ENCODE results near the gene POLR1G.
A peak's percentile ranks its signal among the peaks of the same experiment; 100 is the strongest.
"Not testable (repeated sequence)": the region's sequence is repeated elsewhere in the genome, so short reads cannot be mapped to it uniquely, and the experiment has no call there.

The POLR1G gene

DNA sequence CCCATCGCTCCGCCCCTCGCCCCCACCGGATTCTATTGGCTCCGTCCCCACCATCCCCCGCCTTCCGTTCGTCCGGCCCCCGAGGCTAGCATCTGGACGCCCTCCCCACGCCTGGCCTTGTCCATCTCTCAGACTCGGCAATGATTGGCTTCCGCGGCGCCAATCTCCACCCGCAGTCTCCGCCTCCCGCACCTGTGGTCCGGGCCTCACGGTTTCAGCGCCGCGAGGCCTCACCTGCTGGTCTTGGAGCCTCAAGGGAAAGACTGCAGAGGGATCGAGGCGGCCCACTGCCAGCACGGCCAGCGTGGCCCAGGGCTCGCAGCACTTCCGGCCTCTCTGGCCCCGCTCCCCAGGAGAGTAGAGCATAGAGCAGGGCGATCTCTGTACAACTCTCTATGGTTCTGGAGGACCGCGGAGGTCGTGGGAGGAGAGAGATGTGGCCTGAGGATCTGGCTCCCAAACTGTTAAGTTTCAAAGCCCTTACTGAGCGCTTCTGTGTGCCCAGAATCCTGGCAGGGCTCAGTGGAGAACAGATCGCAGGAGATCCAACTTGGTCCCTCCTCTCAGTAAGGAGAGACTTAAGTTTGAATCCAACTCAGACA is 17.2 kb downstream of the POLR1G start, which contains the start of gene ERCC1:
ERCC1 (minus strand) TSS at position 329 of the 602 bp plus-strand sequence. CDS start 543 bp downstream, outside the sequence.
- peak; percentile 100 for DNase-seq

DNA sequence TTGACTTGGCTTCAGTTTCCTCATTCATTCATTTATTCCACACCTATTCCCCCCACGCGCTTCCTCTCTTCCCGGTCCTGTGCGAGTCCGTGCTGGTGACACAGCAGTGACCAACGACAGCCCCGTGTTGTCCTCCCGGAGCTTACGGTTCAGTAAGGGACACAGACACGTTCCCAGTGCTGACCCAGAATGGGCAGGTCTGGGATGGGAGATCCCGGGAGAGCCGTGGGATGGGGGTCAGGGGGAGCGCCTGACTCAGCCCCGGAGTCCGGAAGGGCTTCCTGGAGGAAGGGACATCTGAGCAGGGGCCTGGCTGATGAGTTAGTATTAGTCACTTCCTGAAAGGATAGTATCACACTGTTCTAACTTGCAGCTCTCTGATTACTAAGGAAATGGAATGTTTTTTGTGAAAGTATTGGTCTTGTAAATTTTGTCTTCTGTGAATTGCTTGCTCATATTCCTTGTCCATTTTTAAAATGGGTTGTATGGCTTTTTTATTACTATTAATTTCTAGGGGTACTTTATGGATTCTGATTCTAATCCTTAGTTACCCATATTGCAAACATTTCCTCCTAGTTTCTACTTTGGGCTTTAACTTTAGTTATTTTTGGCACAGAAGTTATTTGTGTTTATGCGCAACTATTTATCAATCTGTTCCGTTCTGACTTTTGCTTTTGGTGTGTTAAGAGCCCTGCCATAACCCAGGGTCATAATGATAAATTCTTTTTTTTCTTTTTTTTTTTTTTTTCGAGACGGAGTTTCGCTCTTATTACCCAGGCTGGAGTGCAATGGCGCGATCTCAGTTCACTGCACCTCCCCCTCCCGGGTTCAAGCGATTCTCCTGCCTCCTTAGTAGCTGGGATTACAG is 18.0 kb downstream of the POLR1G start:
- DNase-seq: peak; percentile 82

DNA sequence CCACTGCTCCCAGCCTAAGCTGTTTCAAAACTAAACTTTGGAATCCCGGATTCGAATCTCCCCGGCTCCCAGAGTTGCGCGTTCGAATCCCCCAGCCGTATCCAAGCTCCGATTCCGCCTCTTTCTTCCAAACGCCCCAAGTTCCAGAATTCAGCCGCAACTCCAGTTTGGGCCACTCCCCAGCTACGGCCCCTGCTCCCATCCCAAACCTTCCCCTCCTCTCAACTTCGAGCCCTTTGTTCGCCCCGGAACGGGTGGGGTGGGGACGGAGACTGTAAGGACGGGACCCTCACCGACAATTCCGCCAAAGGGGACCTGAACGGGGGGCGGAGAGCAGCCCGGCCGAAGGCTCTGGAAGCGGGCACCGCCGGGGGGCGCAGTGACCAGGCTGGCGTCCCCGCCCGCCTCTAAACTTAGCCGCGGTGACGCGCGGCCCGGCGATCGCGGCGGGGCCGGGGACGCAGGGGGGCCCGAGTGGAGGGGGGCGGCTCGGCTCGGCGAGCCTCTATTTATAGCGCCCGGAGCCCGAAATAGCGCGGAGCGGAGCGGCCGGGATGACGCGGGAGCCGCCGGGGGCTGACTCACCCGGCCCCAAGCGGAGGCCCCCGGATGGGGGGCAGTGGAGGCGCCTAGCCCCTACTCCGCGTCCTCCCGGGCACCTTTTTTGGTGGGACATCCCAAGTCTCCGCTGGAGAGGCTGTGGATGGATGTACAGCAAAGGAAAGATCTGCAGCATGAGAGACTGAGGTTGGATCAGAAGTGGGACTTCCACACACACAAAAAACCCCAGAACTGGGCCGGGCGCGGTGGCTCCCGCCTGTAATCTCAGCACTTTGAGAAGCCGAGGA is 22.2 kb downstream of the POLR1G start:
- DNase-seq: peak; percentile 44

DNA sequence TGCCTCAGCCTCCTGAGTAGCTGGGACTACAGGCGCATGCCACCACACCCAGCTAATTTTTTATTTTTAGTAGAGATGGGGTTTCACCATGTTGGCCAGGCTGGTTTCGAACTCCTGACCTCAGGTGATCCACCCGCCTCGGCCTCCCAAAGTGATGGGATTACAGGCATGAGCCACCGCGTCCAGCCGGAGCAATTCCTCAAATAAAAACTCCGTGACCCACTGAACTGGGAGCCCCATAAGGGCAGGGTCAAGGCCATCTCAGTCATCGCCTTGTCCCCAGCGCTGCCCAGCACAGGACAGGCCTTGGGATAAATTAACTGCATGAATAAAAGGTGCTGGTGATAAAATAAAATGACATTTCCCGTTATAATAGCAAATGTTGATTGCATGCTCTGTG is 23.5 kb downstream of the POLR1G start:
- DNase-seq: not testable (repeated sequence)

DNA sequence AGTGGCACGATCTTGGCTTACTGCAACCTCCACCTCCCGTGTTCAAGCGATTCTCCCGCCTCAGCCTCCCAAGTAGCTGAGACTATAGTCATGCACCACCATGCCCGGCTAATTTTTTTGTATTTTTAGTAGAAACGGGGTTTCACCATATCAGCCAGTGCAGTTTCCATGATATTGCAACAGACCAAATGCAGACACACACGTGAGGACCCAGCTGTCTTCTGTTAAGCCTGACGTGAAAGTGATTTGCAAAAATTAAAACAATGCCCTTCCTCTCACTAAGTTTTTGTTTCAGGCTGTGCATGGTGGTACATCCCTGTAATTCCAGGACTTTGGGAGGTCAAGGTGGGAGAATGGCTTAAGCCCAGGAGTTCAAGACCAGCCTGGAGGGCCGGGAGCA is 24.6 kb downstream of the POLR1G start:
- not testable (repeated sequence) for DNase-seq

DNA sequence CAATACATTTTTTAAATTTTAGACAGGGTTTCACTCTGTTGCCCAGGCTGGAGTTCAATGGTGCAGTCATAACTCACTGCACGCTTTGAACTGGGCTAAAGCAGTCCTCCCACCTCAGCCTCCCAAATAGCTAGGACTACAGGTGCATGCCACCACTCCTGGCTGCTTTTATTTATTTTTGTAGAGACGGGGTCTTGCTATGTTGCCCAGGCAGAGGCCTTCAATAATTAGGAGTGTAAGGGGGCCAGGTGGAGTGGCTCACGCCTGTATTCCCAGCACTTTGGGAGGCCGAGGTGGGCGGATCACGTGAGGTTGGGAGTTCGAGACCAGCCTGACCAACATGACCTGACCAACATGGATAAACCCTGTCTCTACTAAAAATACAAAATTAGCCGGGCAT is 26.1 kb downstream of the POLR1G start:
- DNase-seq: not testable (repeated sequence)

DNA sequence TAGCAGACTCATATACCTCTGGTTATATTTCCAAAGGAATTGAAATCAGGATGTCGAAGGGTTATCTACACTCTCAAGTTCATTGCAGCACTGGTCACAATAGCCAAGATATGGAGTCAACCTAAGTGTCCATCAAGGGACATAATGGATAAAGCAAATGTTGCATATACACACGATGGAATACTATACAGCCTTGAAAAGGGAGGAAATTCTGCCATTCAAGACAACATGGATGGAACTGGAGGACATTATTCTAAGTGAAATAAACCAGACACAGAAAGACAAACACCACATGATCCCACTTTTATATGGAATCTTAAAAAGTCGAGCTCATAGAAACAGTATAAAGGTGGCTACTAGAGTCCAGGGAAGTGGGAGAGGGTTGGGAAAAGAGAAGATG is 30.9 kb downstream of the POLR1G start:
- no peak for DNase-seq

DNA sequence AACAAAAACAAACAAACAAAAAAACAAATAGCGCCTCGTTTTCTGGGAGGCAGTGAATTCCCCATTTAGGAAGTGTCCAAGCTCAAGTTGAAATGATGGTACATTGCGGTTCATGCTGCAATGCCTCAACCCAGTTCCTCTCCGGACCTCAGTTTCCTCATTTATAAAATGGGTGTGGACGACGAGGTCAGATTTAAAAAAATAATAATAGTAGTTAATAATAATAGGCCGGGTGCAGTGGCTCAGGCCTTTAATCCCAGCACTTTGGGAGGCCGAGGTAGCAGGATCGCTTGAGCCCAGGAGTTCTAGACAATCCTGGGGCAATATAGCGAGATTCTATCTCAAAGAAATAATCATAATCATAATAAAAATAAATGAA is 32.7 kb downstream of the POLR1G start:
- DNase-seq: no peak

DNA sequence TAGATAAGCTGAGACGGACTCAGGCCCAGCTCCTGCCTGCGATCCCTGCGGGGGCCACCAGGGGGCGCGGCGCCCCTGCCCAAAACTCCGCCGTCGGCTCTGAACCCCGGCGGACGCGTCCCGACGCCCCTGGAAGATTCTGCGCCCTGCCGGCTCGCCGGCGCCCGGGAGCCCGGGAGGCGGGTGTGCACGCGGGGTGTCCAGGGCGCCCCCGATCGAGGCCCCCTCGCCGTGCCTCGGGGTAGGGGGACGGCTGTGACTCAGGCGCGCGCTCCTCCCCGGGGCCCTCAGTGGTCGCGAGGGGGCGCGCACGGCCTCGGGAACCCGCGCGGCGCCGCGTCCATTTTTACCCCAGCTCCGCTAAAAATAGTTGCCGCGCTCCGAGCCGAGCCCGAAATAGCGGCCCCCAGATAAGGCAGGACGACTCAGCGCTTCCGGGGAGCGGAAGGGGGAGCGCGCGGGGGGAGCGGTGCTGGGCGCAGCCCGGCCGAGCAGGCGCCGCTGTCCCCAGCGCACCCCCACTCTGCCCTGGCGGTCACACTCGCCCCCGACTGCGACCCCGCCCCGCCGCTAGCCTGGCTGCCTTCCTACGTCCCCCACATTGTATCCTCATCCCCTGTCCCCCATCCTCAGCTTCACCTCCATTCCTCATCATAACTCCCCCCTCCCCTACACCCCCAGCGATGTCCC is 33.3 kb downstream of the POLR1G start:
- peak; percentile 90 for DNase-seq

DNA sequence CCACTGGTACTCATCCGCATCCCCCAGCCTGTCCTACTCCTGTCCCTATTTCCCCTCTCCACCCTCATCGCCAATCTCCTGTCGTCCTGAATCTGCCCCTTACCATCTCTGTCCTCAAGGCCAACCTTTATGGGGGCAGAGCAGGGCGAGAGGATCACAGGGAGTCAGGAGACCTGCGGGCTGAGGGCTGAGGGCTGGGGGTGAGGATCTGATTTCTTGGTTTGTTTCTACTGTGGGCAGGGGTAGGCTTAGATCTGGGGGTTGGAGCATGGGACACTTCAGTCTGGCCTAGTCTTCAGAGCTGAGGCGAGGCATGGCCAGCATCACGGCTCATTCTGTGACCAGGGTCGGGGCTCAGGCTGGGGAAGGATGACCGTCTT is 33.8 kb downstream of the POLR1G start:
- no peak for DNase-seq

DNA sequence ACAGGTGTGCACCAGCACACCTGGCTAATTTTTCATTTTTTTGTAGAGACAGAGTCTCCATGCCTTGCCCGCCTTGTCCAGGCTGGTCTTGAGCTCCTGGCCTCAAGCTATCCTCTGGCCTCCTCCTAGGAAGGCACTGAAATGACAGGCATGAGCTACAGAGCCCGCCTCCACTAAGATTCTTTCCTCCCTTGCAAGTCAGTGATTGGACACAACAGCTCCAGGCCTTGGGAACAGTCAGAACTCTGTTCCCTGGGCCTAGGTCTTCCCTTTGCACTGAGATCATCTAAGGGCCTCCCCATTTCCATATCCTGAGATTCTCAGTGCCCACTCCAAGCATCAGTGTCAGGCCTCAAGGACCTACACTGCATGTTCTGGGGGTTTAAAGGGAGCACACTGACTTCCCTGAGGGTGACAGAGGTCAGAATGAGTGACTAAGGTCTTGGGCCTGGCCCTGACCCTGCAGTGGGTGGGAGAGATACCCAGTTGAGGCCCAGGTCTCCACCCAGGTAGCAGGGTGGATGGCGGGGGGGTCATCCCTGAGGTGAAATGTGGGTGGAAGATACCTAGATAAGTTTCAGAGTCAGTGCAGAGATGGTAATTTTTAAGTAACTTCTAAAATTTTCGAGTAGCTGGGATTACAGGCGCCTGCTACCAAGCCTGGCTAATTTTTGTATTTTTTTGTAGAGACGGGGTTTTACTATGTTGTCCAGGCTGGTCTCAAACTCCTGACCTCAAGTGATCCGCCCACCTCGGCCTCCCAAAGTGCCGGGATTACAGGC is 34.6 kb downstream of the POLR1G start:
- peak; percentile 36 for DNase-seq

DNA sequence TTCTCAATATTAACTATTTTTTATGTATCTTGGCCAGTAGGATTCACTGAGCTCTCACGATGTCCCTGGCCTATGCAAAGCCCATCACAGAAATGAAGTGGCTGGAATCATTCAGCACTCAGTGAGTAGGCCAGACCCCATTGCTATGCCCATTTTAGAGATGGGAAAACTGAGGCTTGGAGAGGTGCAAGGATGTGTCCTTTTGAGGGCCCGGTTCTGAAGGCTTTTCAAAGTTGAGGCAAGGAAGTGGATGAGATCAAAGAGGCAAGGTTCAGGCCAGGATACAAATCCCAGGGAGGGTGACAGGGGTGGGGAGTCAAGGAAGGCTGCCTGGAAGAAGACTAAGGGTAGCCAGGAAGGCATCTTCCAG is 35.9 kb downstream of the POLR1G start:
- no peak for DNase-seq

DNA sequence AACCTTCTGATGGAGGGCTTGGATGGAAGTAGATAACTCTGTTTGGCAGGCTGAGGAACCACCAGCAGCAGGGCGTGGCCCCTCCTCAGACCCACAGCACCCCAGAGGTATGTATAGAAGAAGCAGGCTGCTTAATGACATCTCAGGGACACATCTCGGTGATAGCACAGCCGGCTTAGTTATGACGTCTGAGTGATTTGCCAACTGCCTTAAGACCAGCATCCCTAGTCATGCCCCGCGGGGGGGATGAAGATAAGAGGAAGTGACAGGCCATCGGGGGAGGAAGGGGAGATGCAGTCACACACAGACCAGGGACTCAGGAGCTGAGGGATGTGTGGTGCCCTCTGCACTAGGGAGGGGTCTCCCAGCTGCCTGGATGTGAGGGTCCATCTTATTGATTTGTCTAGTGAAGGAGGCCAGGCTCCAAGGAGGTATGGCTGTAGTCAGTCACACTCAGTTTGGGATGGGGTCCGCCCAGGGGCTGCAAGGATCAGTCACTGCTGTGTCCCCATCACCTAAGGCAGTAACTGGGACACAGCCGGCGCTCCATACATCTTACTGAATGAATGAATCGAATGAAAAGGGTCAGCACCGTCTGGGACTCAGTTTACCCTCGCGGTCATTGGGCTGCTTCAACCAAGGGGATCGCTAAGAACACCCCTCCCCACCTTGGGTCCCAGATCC is 36.5 kb downstream of the POLR1G start:
- peak; percentile 65 for DNase-seq

DNA sequence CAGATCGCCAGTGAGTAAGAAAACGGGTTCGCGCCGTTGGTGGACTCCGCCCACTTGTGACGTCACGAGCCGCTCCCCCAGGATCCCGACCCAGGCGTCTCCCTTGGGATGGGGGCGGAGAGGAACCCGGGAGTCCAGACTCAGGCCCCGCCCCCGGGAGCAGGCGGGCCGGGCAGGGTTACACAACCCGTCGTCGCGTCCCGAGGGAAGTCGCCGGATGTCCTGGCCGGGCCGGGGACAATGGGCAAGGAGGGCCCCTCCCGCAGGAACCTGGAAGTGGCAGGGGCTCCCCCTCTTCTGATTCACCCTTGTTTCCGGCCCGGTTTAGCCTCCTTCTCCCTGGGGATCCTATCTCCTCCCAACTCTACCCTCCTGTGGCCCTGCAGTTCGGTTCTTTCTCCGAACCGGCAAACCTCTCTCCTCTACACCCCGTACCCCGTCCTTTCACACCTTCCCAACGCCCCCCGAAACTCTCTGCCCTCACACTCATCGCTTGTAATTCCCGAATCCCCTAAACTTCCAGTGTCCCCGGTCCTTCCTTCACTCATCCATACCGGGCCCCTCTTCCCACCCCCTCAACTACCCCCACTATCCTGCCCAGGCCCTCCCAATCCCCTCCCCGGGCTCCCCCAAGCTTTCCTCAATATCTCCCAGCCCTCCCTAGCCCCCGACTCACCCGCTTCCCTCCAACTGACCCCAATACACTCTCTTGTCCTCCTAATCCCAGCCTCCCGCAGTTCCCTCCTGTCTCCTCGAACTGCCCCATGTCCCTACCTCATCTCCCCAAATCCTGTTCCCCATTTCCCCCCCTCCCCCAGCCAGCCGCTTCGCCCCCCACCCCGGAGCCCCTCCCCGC is 37.2 kb downstream of the POLR1G start:
- peak; percentile 85 for DNase-seq

DNA sequence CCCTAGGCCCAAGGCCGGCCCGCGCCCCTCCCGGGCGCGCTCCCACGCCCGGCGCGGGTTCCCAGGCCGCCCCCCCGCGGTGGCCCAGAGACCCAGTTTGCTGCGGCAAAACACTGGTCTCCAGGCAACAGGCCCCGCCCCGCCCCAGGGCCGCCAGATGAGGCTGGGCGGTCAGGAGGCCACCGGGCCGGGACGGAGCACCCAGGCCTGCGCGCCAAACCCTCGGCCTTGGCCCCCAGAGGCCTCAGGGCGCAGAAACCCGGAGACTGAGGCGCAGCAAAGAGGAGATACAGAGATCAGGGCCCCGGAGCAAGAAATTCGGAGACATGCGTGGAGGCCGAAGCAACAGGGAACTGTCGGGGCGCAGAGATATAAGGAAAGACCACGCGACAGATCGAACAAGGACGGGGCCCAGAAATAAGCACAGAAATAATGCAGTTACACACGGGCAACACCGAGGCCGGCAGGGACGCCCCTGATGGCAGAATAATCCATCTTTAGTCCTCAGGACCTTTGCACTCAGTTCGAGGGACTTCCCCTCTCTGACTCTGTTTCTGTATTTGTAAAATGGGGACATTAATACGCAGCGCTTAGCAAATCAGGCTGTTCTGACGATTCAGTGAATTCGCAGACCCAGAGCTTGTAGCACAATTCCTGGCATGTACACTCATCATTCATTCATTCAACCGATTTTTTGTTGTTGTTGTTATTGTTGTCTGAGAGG is 38.0 kb downstream of the POLR1G start:
- DNase-seq: peak; percentile 80

DNA sequence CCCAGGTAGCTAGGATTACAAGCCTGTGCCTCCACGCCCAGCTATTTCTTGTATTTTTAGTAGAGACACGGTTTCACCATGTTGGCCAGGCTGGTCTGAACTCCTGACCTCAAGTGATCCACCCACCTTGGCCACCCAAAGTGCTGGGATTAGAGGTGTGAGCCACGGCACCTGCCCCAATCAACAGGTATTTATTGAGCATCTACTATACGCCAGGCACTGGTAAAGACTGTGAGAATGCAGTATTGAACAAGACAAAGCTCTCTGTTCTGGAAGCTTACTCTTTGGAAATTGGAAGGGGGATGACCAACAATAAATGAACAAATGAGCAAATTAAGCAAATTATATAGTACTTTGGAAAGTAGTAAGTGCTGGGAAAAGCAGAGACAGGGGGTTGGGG is 38.7 kb downstream of the POLR1G start:
- DNase-seq: no peak

DNA sequence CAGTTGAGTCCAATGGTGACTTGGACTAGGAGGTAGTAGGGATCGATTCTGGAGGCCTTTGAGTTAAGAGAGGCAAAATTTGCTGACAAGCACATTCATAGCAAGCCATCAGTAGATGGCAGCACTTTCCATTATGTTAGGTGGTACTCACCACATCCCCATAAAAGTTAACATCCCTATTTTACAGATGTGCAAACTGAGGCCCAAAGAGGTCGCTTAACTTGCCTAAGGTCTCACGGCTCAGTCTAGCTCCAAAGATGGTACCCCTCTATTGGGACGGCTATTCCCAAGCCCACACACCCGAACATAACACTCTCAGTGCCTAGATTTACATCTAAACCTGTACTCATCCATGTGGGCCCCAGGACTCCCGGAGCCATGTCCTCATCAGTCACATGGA is 39.9 kb downstream of the POLR1G start:
- DNase-seq: peak; percentile 61

DNA sequence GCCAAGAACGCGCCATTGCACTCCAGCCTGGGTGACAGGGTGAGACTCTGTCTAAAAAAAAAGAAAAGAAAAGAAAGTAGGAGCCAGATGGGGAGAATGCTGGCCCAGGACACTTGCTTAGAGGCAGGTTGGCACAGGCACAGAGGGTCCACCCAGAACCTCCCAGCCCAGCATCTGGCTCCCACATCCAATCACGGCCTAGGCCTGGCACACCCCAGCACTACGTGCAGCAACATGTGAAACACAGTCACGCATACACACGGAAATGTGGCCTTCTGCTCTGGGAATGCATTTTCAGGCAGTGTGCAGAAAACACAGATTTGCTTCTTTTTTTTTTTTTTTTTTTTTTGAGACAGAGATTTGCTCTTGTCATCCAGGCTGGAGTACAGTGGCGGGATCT is 40.5 kb downstream of the POLR1G start:
- DNase-seq: no peak

DNA sequence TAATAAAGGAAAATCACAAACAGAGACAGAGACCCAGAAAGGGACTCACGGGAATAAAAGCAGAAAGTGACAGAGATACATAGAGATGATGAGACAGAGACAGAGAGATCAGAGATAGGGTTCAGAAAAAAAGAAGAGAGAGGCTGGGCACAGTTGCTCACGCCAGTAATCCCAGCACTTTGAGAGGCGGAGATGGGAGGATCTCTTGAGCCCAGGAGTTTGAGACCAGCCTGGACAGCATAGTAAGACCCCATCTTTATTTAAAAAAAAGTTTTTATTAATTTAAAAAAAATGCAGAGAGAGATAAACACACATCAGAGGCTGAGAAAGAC is 41.9 kb downstream of the POLR1G start:
- DNase-seq: no peak

DNA sequence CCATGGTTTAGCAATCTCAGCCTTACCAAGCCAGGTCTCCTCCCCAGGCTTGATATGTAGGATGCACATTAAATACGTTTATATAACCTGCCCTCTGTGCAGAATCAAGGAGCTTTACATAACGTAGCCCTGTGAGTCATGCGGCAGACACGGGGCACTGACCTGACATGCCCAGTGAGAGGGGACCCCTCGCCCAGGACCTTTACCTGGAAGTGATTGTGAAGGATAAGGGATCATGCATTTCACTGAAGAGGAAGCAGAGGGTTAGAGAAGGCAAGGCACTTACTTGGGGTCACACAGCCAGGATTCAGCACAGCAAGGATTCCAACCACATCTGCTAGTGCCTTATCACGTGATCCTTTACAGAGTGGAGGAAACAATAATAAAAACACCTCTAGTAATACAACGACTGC is 42.4 kb downstream of the POLR1G start:
- DNase-seq: no peak
